GM18507 (cell line): ENCODE measurements around the gene TNFAIP8L3.
"Not testable (repeated sequence)": the region's sequence is repeated elsewhere in the genome, so short reads cannot be mapped to it uniquely, and the experiment has no call there.

Experiments used
- DNase-seq: peaks from one replicate; pipeline ENCODE4 v3.0.0; 2011; ENCODE audit warnings: low read depth; ENCODE audit not compliant: insufficient read length; ENCODE audit errors: extremely low spot score
- FAIRE-seq: peaks from 2 replicates; lab custom pipeline; 2011; peaks lifted over from hg19 to GRCh38; lab: Jason Lieb, UNC

The TNFAIP8L3 gene

DNA sequence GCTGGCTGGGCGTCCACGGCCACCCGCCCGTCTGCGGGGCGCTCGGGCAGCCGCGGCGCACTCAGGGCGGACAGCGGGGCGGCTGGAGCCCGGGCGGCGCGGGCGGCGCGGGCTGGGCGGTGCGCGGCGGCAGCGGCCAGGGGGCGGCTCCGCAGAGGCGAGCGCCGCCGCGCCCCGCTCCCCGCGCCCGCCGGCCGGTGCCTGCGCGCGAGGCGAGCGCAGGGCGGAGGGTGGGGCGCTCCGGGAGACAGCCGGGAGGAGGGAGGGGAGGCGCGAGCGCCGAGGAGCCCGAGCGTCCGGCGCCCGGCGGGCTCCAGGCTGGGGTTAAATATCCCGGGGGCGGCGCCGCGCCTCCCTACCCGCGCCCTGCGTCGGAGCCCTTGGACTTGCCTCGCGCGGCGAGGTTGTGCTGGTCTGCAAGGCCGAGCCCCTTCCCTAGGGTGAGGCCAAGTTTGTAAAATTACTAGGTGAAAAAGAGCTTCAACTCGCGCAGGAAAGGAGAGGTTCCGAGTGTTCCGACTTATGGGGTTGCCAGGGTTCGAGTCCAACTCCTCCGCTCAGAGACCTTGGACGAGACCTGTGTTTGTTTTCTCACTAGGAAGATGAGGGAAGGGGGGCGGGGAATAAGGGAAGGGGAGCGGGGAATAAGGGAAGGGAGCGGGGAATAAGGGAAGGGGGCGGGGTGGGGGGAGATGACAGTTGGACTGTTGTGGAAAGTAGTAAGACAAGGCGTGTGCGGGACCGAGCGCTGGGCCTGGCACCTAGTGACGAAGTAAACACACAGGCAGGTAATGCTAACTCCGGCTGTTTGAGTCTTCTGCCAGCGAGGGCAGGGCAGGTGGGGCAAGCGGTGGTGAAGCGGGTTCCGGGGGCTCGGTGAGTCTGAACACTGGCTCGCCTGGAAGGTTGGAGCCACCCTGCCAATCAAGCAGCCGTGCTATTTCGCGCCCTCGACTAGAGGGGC is at the start of gene TNFAIP8L3:
TSS of gene TNFAIP8L3 (minus strand) at position 301 of the 964 bp plus-strand sequence. CDS start 311 bp downstream, outside the sequence.
- DNase-seq, result peak; percentile 9
- FAIRE-seq, result no peak

DNA sequence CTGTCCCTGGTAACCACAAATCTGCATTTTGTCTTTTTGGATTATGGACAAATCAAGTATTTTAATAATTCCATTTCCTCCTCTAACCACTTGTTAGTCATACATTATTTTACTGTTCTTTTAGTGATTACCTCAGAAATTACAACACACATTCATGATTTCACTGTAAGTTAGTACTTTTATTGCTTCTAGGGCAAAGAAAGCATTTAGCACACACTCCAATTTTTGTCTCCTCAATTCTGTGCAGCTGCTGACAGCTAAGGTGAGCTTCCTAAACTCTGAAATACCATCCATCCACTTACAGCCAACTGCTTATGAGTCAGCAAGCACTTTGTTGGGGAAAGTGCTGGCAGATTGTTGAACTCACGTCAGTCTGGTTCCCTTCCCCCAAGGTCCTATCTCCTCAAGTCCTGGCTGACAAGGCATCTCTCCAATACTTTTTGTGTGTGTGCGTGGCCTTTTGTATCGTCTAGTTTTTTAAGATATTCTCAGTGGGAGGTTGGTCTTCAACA is 49.4 kb upstream of the TNFAIP8L3 start:
- no peak for FAIRE-seq
- DNase-seq, result no peak

DNA sequence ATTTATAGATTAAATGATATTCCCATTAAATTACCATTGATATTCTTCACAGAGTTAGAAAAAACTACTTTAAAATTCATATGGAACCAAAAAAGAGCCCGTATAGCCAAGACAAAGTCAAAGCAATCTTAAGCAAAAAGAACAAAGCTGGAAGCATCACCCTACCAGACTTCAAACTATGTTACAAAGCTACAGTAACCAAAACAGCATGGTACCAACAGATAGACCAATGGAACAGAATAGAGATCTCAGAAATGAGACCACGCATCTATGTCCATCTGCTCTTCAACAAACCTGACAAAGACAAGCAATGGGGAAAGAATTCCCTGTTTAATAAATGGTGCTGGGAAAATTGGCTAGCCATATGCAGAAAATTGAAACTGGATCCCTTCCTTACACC is 45.6 kb upstream of the TNFAIP8L3 start:
- FAIRE-seq, DNase-seq: not testable (repeated sequence)

DNA sequence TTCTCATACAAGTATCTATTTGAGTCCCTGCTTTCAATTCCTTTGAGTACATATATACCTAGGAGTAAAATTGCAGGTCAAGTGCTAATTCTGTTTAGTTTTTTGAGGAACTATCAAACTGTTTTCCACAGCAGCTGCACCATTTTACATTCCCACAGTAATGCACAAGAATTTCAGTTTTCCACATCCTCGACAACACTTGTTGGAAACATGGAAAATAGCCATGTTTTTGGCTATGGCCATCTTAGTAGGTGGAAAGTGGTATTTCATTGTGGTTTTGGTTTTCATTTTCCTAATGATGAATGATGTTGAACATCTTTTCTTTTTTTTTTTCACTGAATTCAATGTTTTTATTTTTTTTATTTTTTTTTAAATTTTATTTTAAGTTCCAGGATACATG is 44.4 kb upstream of the TNFAIP8L3 start:
- no peak for FAIRE-seq
- DNase-seq, result no peak

DNA sequence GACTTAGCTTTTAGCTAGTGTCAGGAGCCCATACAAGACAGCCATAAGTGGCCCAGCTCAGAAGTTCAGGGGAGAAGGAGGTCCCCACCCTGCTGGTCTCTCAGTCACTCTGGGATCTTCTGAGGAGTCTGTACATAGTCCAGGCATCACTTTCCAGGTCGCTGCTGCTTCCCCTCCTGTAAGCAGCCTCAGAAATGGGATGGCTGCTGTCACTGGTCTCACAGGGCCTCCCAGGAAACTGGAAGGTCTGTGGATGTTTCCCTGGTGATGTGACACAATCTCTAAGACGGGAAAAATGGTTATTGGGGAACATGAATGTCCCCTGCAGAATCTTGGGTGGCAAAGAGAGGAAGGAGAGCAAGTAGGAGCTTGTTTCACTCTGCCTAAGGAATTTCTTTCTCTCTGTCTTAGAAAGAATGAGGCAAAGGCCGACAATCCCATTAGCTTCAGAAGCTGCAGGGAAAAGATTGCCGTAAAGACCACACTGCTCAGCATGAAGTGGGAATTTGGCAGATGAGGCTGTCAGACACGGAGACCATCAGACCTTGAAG is 43.2 kb upstream of the TNFAIP8L3 start:
- no peak for FAIRE-seq
- DNase-seq, result no peak

DNA sequence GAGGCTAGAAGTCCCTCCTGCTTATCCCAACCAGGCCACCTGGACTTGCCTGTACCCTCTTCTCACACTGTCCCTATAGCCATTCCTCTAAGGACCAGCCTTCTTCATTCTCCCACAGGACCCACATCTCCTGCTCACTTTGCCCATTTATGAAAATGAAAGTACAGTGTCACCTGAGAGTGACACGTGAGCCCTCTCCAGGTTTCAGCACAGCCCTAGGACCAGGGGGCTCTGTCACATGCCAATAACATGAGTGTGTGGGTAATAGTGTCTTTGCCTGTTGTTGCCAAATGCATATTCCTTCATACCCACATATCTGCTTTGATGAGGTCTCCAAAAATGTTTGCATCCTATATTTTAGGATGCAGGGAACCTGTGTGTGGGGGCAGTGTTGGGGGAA is 42.3 kb upstream of the TNFAIP8L3 start:
- FAIRE-seq, result no peak
- DNase-seq, result no peak

DNA sequence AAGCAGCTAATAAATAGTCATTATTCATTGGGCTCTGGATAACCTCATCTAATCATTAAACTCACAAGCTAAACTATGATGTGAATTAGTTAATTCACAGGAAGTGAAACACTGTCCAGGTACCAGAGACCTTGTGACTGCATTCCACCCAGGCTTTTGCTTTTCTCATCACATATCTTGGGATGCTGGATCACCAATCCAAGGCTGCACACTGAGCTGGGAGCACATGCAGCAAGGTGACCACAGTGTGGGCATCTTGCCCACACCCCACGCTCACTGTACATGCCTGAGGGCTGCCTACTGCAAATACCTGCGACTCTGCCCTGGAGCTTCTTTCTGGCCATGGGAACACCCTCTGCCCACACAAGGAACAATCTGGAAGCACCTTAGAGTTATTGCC is 40.6 kb upstream of the TNFAIP8L3 start:
- DNase-seq (no peak), FAIRE-seq (no peak)

DNA sequence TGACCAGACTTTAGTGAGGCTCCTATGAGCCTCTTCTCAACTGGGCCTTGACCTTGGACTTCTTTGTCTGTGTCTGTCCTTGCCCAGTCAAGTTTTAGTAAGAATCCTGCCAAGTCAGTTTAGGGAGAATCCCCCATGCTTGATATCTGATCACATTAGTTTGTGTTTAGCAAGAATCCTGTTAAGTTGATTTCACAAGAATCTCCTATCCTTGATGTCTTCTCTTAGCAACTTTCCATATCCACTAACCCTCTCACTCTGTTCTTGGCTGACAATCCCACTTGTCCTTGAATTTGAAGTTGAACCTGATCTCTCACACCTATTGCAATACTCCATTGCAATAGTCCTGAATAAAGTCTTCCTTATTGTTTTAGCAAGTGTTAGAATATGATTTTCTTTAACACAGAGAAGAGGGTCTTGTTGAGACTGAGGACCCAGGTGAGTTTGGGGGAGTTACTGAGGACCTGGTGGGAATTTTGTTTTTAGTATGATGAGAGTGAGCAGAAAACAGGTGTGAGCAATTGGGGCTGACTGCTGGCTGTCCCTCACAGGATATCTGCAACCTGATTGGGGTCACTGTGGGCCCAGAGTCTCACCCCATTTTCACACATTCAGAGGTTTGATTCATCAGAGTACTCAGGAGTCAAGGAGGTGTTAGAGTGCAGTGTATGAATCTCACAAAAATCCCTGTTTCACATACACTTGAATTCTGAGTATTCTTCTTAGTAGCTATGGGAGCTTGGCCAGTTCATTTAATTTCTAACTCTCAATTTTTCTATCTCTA is 39.9 kb upstream of the TNFAIP8L3 start:
- DNase-seq (no peak), FAIRE-seq (no peak)

DNA sequence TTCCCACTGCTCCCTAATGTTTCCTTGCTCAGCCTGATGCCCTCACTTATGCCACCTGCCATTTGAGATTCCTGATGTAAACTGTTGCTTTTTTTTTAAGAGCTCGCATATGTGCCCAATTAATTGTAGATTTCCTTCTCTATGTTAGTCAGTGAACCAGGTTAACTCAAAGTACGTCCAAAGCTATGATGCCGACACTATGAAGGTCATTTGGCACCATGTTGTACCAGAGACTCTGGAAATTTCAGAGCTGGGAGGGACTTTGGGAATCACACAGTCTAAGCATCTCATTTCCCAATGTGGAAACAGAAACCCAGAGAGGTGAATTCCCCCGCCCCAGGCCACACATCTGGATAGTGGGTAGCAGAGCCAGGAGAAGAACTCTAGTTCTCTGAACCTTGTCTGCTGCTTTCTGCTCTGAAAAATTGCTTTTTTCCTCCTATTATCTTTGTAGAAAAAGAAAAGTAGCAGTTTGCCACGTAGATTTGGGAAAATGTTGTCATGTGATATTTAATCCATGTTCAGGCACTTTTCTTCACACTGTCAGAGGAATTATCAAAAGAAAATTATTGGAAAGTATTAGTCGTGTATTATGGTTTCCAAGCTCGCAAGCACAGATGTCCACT is 38.5 kb upstream of the TNFAIP8L3 start:
- FAIRE-seq (no peak), DNase-seq (no peak)

DNA sequence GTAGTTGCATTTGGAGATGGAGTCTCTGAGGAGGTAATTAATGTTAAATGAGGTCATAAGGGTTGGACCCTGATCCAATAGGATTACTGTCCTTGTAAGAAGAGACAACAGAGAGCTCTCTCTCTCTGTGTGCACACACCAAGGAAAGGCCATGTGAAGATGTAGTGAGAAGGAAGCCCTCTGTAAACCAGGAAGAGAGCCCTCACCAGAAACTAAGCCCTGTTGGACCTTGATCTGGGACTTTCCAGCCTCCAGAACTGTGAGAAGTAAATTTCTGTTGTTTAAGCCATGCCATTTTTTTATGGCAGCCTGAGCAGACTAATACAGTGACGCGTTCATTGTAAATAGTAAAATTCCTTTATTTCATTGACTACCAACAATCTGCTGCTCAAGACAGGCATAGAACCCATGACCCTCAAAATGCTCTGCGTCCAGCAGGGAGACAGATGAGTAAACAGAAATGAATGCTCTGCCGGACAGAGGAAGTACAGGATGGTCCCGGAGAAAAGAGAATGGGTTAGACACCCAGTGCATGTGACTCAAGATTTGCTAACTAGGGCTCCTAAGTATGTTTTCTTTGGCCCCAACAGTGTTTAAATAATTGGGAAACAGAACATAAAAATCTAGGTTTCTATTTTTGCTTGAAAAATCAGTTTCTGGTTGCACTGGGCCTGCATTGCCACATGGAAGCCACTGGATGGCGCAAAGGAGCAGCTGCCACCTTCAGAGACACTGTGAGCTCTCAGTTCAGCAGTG is 37.9 kb upstream of the TNFAIP8L3 start:
- FAIRE-seq (no peak), DNase-seq (no peak)

DNA sequence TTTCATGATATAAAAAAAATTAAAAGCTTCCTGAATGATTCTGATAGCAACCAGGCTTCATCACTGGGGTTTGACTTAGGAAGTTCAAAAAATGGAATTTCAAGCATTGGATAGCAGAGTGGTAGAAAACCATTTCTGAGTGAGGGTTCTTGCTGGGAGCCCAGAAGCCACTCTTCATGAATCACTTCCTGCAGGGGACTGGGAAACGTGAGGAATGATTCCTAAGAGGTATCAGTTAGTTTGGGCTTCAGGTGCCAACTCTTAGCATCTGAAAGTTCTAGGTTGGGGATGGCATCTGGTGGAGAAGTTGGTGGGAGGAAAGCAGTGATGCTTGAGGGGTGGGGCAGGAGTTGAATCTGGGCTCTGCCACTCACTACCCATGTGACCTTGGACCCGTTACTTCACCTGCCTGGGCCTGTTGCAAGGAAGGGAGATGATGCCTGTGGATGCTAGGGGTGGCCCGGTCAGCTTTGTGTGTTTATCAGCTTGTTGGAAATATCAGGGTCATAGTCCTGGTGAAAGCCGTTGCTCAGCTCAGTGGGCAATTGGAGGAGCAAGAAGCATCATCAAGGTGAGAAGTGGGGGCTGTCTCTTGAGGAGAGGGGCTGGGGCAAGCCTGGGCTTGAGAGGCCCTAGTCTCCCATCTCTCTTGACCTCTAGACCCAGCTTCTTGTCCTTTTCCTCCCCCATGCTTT is 37.0 kb upstream of the TNFAIP8L3 start:
- no peak for DNase-seq
- no peak for FAIRE-seq

DNA sequence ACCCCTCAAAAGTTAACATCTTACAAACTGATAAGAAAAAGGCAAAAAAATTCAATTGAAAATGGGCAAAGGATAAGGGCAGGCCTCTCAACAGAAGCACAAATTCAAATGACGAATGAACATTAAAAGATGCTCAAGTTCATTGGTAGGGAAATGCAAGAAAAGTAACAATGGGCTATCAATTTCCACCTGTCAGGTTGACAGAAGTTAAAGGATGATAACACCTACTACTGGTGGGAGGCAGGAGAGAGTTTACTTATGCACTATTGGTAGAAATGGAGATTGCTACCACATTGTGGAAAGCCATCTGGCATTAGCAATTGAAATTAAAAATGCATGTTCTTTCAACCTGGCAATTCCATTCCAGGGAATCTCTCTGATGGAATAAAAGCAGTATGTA is 35.6 kb upstream of the TNFAIP8L3 start:
- DNase-seq (no peak), FAIRE-seq (no peak)

DNA sequence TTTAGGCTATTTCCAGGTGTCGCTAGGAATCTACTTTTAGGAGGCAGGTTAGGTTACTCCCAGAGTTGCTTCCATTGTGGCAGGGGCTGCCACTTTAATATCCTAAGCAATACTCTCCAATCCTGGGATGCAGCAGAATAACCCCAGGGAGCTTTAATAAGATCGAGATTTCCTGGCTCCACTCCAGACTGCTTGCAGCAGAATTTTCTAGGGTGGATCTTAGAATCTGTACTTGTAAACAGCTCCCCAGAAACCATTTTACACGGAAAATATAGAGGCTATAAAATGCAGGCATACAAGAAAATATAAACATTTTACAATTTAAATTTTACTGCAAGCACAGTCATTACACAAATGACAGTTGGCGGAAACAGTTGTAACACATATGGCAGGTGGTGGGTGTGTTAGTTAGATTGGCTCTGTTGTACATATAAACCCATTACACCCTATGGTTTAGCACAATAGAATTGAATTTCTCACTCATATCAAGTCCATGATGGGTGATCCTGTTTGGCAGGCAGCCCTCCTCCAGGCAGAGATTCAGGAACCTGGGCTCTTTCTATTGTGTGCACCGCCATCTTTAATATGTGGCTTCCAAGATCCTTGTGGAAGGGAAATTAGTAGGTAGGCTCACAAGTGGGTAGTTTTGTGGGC is 35.0 kb upstream of the TNFAIP8L3 start:
- DNase-seq (no peak), FAIRE-seq (no peak)

DNA sequence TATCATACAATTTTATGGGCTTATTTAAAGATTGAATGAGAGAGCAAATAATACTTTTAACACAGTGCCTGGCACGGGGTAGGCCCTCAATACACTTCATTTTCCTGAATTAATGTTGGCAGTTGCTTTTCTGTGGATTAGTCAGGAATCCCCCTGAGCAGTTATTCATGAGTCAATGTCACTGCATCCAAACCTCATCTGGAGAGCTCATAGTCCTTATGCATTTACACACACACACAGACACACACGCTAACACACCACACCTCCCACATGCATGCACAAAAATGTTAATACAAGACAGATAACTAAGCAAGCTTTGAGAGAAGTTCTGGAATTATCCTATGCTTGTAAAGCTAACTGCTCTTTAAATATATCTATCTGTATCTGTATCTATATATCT is 34.0 kb upstream of the TNFAIP8L3 start:
- DNase-seq (no peak), FAIRE-seq (no peak)

DNA sequence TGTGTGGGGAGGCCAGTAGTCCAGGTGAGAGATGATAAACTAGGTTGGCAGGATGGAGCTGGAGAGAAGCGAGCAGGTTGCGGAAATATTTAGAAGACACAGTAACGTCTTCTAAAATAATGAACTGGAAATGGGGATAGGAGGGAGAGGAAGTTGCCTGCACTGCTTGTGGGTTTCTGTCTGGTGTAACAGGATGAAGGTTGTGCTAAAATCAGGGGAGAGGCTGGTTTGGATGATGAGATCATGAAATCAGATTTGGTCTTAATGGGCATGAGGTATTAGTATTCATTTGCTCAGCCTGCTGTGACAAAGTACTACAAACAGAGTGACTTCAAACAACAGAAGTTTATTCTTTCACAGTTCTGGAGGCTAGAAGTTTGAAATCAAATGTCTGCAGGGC is 32.1 kb upstream of the TNFAIP8L3 start:
- DNase-seq, result no peak
- FAIRE-seq, result no peak

DNA sequence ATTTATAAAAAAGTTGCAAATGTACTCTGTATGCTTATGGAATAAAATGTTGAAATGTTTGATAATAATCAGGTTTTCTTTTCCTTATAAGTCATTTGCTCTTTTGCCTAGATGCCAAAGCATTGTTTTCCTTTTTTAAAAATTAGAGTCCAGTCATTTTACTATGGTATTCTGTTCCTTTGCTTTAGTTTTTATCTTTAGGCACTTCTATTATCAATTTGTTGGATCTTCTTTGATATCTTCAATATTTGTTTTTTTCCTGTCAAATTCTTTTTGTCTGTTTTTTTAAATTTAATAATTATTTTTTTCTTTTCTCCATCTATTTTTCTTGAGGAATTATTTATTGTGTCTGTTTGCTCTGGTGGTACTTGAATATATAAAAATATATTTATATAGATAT is 28.3 kb upstream of the TNFAIP8L3 start:
- not testable (repeated sequence) for DNase-seq, FAIRE-seq

DNA sequence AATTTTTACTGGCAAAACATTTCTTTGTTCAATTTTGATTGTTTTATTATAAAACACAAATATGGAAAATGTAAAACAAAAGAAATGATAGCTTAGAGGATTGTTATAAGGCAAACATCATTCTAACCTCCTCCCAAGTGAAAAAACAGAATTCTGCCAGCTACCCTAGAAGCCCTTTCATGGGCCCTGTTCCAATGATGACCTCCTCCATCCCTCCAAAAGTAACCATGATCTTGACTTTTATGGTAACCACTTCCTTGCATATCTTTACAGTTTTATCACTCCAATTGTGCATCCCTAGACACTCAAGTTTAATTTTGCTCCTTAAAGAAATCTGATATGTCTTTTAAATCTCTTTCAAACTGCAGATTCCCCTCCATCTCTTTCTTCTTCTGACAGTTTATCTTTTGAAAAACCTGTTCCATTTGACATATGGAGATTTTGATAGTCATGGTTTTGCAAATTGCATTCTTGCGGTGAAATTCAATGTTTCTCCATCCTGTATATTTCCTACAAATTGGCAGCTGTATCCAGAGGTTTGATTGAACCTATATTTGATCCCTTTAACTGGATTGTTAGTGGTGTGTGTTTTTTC is 27.0 kb upstream of the TNFAIP8L3 start:
- FAIRE-seq, result no peak

DNA sequence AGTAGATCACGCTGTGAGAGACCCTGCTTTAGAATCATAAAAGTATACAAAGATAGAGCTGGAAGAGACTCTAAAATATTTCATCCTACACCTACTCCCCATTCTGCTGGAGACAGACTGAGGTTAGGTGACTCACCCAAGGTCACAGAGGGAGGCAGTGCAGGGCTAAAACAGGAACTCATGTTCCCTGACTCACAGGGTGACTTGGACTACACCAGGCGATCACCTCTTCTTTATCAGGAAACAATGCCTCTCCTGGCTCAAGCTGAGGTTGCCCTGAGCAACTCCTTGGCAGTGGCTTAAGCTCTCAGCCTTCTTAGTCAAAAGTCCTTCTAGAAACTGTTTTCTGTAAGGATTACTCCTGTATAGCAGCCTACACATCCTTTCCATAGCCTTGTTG is 26.4 kb upstream of the TNFAIP8L3 start:
- FAIRE-seq (no peak), DNase-seq (no peak)

More for the DNA sequence above, 27.0 kb upstream of the TNFAIP8L3 start:
- DNase-seq, result no peak
